HG03045 (cell line): Measurements from ENCODE around the gene DIP2A.
"Not testable (repeated sequence)": the region's sequence is repeated elsewhere in the genome, so short reads cannot be mapped to it uniquely, and the experiment has no call there.

Experiments used
- ATAC-seq: cut with Tn5 transposase; IDR thresholded peaks from one replicate; pipeline ENCODE4 v1.9.1; 2021; ENCODE audit warnings: mild to moderate bottlenecking, moderate library complexity; ENCODE audit not compliant: unreplicated experiment

The DIP2A gene

DNA sequence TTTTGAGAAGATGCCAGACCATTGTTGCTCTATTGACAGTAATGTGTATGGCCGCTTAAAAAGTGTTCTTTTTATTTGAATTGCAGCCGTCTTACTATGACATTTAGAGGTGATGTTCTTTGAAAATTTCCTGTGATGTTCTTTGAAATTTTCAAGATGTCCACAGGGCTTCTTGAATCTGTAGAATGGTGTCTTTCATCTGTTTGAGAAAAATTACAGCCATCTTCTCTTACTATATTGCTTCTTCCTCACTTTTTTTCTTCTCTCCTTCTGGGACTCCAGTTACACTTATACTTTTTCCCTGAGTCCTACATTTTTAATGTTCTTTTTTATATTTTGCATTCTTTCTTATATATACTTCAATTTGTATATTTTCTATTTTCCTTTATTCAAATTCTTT lies 57.4 kb downstream of the DIP2A start:
- no peak for ATAC-seq

DNA sequence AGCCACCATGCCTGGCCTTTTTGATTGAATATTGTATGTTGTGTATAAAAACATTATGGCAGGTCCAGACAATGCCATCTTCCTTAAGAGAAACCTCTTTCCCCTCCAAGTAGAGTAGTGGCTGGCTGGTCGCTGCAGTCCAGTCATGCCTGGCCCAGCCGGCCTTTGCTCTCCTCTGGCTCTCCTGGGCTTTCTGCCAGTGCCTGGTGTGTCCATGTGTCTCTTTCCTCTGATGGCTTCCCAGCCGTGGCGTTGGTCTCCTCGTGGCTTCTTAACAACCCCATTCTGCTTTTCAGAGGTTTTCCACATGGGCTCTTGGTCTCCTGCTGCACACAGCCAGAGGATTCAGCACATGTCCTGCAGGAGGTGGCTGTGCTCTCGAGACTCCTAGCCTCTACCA lies 58.7 kb downstream of the DIP2A start:
- ATAC-seq: no peak

DNA sequence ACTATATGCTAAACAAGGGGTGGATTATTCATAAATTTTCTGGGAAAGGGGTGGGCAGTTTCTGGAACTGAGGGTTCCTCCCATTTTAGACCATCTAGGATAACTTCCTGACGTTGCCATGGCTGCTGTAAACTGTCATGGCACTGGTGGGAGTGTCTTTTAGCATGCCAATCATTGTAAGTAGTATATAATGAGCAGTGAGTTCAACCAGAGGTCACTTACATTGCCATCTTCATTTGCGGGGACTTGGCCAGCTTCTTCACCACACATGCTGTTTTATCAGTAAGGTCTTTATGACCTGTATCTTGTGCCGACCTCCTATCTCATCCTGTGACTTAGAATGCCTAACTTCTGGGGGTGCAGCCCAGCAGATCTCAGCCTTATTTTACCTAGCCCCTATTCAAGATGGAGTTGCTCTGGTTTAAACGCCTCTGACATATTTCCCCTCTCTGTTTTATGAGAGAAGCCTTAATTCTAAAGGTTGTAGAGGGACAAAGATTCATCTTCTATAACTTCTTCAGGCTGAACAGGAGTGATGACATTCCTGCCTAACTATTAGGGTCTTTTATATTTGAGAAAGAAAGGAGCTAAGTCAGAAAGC lies 60.4 kb downstream of the DIP2A start:
- ATAC-seq: no peak

DNA sequence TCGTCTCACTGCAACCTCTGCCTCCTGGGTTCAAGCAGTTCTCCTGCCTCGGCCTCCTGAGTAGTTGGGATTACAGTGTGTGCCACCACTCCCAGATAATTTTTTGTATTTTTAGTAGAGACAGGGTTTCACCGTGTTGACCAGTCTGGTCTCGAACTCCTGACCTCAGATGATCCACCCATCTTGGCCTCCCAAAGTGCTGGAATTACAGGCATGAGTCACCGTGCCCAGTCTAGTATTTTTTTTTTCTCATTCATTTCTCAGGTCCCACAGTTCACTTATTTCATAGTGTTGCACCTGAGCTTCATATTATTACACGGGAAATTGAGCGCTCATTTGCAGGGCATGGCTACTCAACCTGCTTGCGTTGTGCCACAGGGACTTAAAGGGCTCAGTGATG lies 68.7 kb downstream of the DIP2A start:
- not testable (repeated sequence) for ATAC-seq

DNA sequence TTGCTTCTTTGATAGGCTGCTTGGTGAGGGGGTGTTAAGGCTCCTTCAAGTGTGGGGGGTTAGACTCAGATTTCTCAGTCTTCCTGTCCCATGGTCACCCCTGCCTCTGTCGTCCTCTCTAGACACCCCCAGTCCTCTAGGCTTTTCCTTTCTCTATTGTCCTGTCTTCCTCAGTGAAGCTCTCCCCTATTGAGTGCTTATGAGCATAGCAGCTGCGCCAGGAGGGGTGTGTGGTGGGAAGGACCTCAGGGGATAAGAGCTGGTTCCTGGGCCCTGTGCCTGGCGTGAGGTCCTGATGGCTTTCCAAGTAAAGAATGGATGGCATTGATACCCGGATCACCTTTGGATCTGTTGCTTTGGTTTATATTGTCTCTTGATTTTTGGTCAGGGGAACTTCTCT lies 69.1 kb downstream of the DIP2A start:
- ATAC-seq: no peak

DNA sequence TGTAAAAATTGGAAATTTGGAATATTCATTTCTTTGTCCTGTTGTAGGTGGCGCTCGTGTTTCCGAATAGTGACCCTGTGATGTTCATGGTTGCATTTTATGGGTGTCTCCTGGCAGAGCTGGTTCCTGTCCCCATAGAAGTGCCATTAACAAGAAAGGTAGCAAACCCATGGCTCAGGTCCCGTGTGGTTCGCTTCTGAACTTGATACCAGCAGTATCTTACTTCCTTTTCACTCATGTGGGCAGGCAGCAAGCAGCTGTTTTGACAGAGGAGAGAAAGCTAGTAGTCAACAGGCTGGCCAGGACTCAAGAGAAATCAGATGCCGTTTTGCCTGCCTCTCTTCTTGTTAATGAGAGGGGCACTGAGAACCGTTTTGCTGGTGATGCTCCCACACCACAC lies 73.4 kb downstream of the DIP2A start:
- ATAC-seq: no peak

DNA sequence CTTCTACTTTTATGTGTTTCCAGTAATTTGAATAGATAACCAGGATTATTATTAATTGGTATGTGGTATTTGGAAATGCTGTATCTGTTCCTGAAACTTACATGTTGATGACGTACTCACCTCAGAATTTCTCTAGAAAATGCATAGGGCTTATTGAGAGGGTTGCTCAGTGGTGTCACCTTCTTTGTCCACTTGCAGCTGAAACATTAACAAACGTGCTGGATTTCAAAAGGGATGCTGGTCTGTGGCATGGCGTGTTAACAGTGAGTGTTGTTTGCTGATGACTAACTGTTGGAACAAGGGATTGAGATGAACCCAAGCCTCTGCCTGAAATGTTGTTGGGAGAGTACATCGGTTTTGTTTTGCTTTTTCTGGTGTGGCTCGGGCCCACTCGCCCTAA lies 78.3 kb downstream of the DIP2A start:
- ATAC-seq: no peak

DNA sequence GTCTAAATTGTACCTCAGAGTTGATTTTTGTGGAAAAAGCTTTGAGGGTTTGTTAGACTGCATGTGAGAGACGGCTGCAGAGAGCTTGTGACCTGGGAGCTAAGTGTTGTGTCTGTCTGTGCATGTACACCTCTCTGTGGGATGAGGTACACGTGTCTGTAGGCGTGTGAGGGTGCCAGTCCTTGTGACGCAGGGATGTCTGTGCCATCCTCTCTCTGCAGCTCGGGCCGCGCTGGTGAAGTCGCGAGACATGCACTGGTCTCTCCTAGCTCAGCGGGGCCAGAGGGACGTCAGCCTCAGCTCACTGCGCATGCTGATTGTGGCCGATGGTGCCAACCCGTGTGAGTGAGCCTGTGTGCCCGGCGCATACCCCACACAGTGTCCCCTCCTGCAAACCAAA lies 79.6 kb downstream of the DIP2A start:
- no peak for ATAC-seq

DNA sequence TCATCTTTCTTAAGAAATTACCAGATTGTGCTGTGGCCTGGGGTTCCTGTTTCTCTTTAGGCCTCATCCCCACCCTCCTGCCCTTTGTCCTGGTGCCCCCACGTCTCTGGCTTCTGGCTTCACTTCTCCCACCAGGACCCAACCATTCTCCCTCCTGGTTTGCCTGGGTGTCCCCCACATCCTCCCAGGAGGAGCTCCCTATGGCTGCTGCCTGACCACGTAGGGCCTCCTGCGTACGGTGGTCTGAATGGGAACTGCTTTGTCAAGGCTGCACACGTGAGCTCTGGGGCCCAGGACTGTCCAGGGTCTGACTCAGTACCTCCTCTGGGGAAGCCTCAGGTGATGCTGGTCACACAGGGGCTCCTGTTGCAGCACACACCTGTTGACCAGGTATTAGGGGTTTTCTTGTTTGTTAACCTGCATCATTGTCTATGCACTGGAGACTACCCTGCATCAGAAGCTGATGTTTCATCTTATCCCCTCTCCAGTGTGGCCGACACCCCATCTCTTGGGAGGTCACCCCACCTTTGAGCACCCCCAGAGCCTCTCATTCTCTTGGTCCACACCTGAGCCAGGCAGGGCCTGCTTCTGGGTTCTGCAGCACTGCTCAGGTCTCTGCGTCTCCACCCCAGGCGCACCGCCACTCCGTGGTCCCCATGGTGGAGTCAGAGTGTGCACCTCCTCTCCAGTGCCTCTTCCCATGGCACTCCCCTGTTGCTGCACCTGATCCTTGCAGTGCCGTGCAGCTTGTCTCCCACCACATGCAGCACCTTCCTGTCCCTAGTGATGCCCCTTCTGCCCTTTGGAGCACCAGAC lies 80.4 kb downstream of the DIP2A start:
- ATAC-seq: no peak

DNA sequence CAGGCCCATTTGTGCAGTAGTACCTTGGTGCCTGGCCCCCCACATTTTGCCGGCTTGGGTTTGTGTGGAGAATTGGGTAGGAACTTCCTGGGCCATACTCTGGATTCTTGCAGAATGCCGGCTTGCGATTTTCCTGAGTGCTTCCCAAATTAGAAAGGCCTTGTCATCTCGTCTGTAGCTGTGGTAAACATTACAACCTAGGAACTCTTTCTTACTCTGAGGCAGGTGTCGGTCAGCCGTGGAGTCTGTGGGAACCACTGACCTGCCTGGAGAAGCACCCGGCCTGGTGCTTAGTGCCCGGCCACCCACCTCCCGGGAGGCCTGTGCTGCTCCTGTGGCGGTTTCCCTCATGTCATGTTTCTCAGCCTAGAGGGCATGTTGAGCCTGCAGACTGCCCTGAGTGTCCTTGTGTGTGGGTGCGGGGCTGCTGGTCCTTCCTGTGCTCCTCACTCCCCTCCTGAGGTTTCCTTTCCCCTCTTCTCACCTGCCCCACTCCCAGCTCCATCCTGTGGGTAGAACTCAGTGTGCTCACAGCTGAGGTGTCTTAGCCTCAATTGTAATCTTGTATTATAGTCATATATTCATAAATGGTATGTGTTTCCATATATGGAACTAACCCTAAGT lies 81.5 kb downstream of the DIP2A start:
- no peak for ATAC-seq

DNA sequence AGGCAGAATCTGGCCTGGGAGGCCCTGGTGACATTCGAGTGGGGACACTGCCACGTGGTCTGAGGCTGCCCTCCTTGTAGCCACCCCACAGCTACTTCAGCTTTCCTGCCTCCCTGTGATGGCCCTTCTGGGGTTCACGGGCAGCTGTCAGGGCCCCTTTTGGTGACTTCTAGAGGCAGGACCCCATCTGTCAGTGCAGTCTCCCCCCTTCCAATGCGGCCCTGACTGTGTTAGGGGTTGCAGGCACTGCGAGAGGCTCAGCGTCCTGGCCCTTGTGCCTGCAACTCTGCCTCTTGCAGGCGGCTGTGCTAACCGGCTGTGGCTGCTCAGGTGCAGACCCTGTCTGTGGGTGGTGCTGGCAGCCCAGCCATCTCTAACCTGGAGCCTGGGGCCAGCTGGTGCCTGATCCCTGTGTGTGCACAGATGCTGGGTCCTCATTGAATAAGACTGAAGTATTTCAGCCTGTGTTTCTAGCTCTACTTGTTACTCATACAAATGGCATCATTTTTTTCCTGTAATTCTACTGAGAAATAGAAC lies 84.0 kb downstream of the DIP2A start:
- ATAC-seq: no peak

DNA sequence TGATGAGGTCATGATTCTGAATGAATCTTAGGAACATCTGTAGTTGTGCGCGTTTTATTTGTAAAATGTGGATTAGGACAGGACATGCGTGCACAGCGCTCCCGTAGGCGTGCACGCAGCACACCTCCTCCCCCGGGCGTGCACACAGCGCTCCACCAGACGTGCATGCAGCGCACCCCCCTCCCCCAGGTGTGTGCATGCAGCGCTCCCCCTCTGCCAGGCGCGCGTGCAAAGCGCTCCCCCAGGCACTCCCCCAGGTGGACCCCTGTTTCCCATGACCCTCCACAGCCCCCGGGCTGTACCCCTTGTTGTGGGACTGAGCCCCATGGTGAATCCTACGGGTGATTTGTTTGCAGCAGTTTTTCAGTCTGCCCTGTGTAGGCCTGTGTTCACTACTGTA lies 84.6 kb downstream of the DIP2A start:
- no peak for ATAC-seq

DNA sequence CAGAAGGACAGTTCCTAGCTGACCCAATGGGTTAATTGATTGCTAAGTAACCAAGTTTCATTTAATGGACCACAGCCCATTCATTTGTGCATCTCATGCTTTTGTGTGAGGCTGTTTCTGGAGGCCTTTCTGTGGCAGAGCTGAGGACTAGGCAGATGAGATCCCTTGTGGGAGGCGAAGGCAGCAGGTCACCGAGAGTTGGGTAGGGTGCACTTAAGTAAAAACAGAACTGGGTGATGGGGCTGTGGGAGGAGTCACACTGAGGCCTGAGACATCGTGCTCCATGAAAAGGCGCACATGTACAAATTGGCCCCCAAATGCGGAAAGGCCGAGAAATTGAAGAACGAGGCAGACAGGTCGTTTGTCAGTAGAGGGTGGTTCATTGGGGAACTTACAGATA lies 85.3 kb downstream of the DIP2A start:
- no peak for ATAC-seq

DNA sequence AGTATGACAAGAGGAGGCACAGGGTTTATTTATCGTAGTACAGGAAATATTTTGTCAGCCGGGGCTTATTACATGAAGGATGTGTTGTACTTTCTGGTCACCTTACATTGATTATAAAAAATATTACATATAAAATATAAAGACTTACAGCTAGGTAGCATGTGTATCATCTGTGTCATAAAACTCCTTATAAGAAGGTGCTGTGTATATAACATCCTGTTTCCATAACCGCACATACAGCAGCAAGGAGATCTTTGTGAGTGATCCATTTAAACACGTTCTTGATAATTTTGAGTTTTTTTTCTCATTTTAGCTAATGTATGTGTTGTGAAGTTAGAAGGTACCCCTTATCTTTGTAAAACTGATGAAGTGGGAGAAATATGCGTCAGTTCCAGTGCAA lies 86.1 kb downstream of the DIP2A start:
- ATAC-seq: no peak

DNA sequence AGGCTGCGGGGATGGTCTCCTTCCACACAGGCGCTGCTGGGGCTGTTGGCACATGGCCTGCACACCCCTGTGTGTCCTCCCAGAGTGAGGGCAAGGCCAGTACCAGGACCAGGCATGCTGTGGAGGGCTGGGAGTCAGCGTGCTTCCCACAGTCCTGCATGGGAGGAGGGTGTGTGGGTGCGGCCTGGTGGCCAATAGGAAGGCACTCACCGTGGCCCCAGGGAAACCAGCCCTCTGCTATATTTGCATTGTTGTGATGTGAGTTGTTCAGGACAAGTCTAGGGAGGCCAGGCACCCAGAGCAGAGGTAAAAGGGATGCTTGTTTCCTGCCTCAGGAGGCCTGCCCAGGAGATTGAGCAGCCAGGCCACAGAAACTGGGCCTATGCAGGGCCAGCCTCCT lies 86.7 kb downstream of the DIP2A start:
- no peak for ATAC-seq

DNA sequence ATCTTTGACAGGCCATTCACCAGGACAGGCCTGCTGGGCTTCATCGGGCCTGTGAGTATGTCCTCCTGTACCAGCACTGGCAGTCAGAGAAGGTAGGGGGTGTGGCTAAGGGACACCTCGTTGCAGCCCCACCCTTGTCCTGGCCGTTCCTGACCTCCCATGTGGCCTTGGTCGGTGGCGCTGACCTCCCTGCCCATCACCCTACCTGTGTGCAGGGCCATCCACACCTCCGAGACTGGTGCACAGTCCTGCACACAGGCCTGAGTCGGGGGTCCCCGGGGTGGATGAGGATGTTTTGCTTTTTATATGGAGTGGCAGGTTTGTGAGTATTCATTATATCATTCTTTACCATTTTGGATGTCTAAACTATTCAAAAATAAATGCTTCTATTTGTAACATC lies 87.2 kb downstream of the DIP2A start:
- ATAC-seq: no peak

DNA sequence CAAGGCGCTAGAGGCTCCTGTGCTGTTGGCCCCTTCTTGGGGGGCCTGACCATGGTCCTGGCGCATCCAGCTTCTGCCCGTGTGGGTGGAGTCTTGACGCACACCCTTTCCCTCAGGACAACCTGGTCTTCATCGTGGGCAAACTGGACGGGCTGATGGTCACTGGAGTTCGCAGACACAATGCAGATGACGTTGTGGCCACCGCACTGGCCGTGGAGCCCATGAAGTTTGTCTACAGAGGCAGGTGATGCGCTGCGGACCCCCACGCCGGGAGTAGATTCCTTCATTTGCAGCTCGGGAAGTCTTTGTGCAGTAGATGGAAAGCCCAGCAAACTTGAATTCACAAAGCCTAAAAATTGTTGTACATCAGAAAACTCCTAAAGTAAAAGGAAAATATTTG lies 88.1 kb downstream of the DIP2A start:
- ATAC-seq: no peak

DNA sequence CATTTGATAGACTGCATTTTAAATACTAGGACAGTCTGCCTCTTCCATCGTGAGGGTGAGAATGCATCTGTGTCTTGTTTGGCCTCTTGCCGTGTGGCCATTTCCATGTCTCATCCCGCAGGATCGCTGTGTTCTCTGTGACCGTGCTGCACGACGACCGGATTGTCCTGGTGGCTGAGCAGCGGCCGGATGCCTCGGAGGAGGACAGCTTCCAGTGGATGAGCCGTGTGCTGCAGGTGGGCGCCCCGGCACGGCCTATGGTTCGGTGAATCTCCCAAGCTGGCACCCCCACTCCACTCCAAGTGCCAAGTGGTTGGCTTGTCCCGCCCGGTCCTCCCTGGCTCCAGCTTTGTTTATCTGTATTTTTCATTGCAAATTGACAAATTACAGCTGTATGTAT lies 91.0 kb downstream of the DIP2A start:
- ATAC-seq: no peak

DNA sequence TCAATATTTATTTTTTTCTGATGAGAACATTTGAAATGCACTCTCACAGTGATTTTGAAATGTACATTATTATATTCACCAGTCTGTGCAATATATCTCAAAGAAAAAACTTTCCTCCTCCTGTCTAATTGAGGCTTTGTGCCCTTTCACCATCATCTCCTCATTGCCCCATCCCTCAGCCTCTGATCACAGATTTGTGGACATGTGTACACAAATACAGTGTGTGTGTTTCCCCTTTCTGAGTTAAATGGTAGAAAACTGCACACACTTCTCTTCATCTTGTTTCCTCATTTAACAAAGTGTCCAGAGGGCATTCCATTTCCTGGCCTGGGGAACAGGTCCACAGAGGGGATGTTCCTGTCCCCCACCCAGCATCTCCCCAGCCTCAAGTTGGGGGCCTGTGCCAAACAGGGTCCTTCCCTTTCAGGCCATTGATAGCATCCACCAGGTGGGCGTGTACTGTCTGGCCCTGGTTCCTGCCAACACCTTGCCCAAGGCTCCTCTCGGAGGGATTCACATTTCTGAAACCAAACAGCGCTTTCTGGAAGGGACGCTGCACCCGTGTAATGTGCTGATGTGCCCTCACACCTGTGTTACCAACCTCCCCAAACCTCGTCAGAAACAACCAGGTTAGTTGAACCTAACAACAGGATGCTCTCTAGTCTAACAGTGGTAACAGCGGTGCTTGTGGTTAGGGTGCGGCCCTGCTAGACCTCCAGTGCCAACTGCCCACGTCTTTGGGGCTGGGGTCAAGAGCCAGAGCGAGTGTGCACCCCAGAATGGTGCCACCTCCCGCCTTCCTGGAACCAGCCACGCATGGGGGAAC lies 91.6 kb downstream of the DIP2A start:
- ATAC-seq: no peak

DNA sequence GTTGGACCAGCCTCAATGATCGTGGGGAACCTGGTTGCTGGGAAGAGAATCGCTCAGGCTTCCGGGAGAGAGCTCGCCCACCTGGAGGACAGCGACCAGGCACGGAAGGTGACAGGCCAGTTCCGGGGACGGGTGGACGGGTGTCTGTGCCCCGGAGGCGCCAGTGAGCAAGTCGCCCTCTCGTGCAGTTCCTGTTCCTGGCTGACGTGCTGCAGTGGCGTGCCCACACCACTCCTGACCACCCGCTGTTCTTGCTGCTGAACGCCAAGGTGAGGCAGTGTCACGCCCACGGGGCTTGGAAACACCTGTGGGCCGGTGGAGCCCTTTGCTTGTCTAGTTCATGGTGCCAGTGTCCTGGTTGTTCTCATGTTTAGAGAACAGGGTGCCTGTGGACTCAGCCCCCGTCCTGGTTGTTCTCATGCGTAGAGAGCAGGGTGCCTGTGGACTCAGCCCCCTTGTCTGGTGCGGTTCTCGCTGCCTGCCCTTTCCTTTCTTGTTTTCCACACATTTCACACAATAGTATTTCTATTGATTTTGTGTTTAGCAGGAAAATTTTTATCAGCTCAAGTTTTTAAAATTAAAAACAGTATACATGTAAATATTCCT lies 93.0 kb downstream of the DIP2A start:
- no peak for ATAC-seq

DNA sequence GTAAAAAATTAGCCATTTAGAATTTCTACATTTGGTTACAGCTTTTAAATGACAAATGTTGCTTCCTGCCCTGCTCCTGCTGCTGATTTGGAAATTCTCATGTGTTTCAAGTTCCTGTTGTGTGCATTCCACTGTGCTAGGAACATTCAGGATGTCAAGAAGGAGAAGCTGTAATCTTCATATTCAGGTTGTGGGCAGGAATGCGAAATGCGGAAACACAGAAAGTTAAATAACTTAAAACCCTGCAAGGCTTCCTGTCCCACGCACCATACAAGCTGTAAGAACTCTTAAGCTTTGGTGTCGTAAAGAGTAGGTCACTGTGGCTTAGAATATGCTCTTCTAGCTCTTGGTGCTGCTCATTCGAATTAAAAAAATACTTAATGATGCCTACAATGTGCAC lies 93.6 kb downstream of the DIP2A start:
- no peak for ATAC-seq
